Stimulated activated CD8-positive, alpha-beta memory T cell treated with anti-CD3 and anti-CD28 coated beads, Interleukin-12 subunit alpha, Interleukin-12 subunit beta, amount 100 ng/mL, for 4 hours (primary cell): ENCODE results near the gene IDH3G.

Source experiments
- DNase-seq: peaks from one replicate; pipeline ENCODE4 v3.0.0-alpha.2; 2020; ENCODE audit warnings: low read depth

The IDH3G gene

GRCh38 chrX:153816831-153817690, 22.9 kb upstream of the IDH3G start:
- no peak for DNase-seq

- DNase-seq: no peak
Measured at GRCh38 chrX:153814591-153815315, 20.6 kb upstream of the IDH3G start.

GRCh38 chrX:153813161-153813560, 19.0 kb upstream of the IDH3G start:
- DNase-seq: no peak

GRCh38 chrX:153812220-153812619, 18.0 kb upstream of the IDH3G start:
- no peak for DNase-seq

- no peak for DNase-seq
Measured at GRCh38 chrX:153807976-153808375, 13.8 kb upstream of the IDH3G start.

- no peak for DNase-seq
Measured at GRCh38 chrX:153806999-153807575, 12.9 kb upstream of the IDH3G start.

- DNase-seq: no peak
Measured at GRCh38 chrX:153805436-153805835, 11.3 kb upstream of the IDH3G start.

GRCh38 chrX:153804621-153805020, 10.4 kb upstream of the IDH3G start:
- no peak for DNase-seq

GRCh38 chrX:153804100-153804595, 10.0 kb upstream of the IDH3G start:
- DNase-seq: no peak

GRCh38 chrX:153803211-153804099, 9.3 kb upstream of the IDH3G start:
- no peak for DNase-seq

GRCh38 chrX:153802513-153803045, 8.4 kb upstream of the IDH3G start:
- no peak for DNase-seq

- DNase-seq: no peak
Measured at GRCh38 chrX:153801669-153802068, 7.5 kb upstream of the IDH3G start.

- DNase-seq: no peak
Measured at GRCh38 chrX:153800746-153801145, 6.6 kb upstream of the IDH3G start.

GRCh38 chrX:153800177-153800722, 6.1 kb upstream of the IDH3G start:
- no peak for DNase-seq

- DNase-seq: no peak
Measured at GRCh38 chrX:153799326-153799725, 5.2 kb upstream of the IDH3G start.

GRCh38 chrX:153797415-153798015, 3.3 kb upstream of the IDH3G start:
- DNase-seq: no peak

- no peak for DNase-seq
Measured at GRCh38 chrX:153794897-153795816, 982 bp upstream of the IDH3G start.

- no peak for DNase-seq
Measured at GRCh38 chrX:153793291-153793690, 884 bp downstream of the IDH3G start.

- no peak for DNase-seq
Measured at GRCh38 chrX:153792368-153792767, 1.8 kb downstream of the IDH3G start.
